HCT116 (cell line): Measurements from ENCODE around the gene FRMPD1. TPM values are rescaled to one million over a fixed set of nuclear protein-coding genes. Genes with fewer than 3 reads are reported as not detected.

Source experiments
- ATAC-seq: fragments of 200-7000 bp; cut with Tn5 transposase; 2 replicates; pipeline ENCODE4 v1.9.1; 2020; ENCODE audit warnings: mild to moderate bottlenecking, moderate library complexity
- BruUV-seq: library from RNA; stranded (reverse); fragments of 400-500 nt; replicated peaks from 2 replicates; lab custom pipeline; 2021; lab: Mats Ljungman, UMichigan
- CTCF ChIA-PET: fragments of 300-600 bp; sonication (Branson Sonifier 250); formaldehyde crosslinking; loops from one replicate; lab custom pipeline; 2021; ENCODE audit warnings: antibody characterized with exemption; lab: Charles Lee
- POLR2A ChIA-PET: fragments of 300-600, 350-600 bp; sonication (Branson Sonifier 250); formaldehyde crosslinking; loops from one replicate; lab custom pipeline; 2021; ENCODE audit warnings: antibody characterized with exemption; lab: Charles Lee
- RAD21 ChIA-PET, 2 experiments: fragments of 300-600 bp; sonication (Branson Sonifier 250); formaldehyde crosslinking; loops; one replicate each; lab custom pipeline; 2023; ENCODE audit warnings: low total read pairs in 2 of 2; ENCODE audit not compliant: uncharacterized antibody in 2 of 2, unreplicated experiment in 2 of 2, low non-redundant PET in 1 of 2; lab: Charles Lee
- DNase-seq: peaks from one replicate; pipeline ENCODE4 v3.0.0-alpha.2; 2010; ENCODE audit warnings: low read depth, low spot score
- H2AFZ ChIP-seq: fragments of 200-600 bp; shearing (Covaris generic), sonication (generic); 2 replicates; pipeline ENCODE4 v1.6.1; 2017; ENCODE audit warnings: low read depth, mixed run types, mixed read lengths, antibody characterized with exemption, low read length; ENCODE audit not compliant: poor library complexity, severe bottlenecking
- H3K27ac ChIP-seq: 2 replicates; pipeline ENCODE4 v1.5.1; 2012; ENCODE audit warnings: low read depth, low read length
- H3K27me3 ChIP-seq: fragments of 200-600 bp; sonication (generic); 2 replicates; pipeline ENCODE4 v1.6.1; 2016; ENCODE audit warnings: mixed run types, low read length, mixed read lengths; ENCODE audit not compliant: insufficient read depth
- H3K36me3 ChIP-seq, 2 experiments: fragments of 200-500 bp in 1 of 2; fragments of 200-600 bp in 1 of 2; sonication (Bioruptor generic) in 1 of 2; sonication (generic) in 1 of 2; 2 replicates each; pipeline versions ENCODE4 v1.5.1 to v1.6.1; 2014 to 2016; ENCODE audit warnings: low read length in 2 of 2, inconsistent platforms in 1 of 2, mixed read lengths in 1 of 2, mixed run types in 1 of 2; ENCODE audit not compliant: insufficient read depth in 2 of 2, control insufficient read depth in 1 of 2
- H3K4me1 ChIP-seq, 2 experiments: fragments of 200-600 bp in 1 of 2; sonication (generic) in 1 of 2; 2 replicates each; pipeline versions ENCODE4 v1.5.1 to v1.6.1; 2012 to 2017; ENCODE audit warnings: low read length in 2 of 2, inconsistent platforms in 1 of 2, mild to moderate bottlenecking in 1 of 2, mixed read lengths in 1 of 2, mixed run types in 1 of 2, moderate library complexity in 1 of 2; ENCODE audit not compliant: insufficient read depth in 2 of 2, control insufficient read depth in 1 of 2
- H3K4me2 ChIP-seq: fragments of 200-600 bp; sonication (generic); 2 replicates; pipeline ENCODE4 v1.6.1; 2017; ENCODE audit warnings: mixed run types, low read length, mixed read lengths
- H3K4me3 ChIP-seq, 2 experiments: fragments of 200-600 bp in 1 of 2; sonication (generic) in 1 of 2; replicated peaks in 1 of 2; 2 replicates each; pipeline ENCODE4 v1.5.1; 2011 to 2016; ENCODE audit warnings: low read length in 2 of 2, control low read depth in 1 of 2, low read depth in 1 of 2, mild to moderate bottlenecking in 1 of 2, mixed read lengths in 1 of 2, mixed run types in 1 of 2
- H3K79me2 ChIP-seq: fragments of 200-600 bp; sonication (generic); 2 replicates; pipeline ENCODE4 v1.6.1; 2017; ENCODE audit warnings: mild to moderate bottlenecking, mixed run types, low read length, moderate library complexity, mixed read lengths; ENCODE audit not compliant: insufficient read depth
- H3K9ac ChIP-seq: fragments of 200-600 bp; sonication (generic); 2 replicates; pipeline ENCODE4 v1.6.1; 2016; ENCODE audit warnings: low read length, mixed read lengths
- H3K9me2 ChIP-seq: fragments of 200-600 bp; sonication (generic), shearing (Covaris generic); 2 replicates; pipeline ENCODE4 v1.6.1; 2017; ENCODE audit warnings: mixed run types, mild to moderate bottlenecking, moderate library complexity; ENCODE audit not compliant: insufficient read depth
- H3K9me3 ChIP-seq, 2 experiments: fragments of 200-500 bp in 1 of 2; fragments of 200-600 bp in 1 of 2; sonication (Bioruptor generic) in 1 of 2; sonication (generic) in 1 of 2; 2 replicates each; pipeline ENCODE4 v1.6.1; 2014 to 2017; ENCODE audit warnings: low read length in 2 of 2, mixed read lengths in 2 of 2, inconsistent platforms in 1 of 2, low read depth in 1 of 2, mild to moderate bottlenecking in 1 of 2, mixed run types in 1 of 2, moderate library complexity in 1 of 2; ENCODE audit not compliant: control insufficient read depth in 1 of 2, insufficient read depth in 1 of 2
- H4K20me1 ChIP-seq: fragments of 200-600 bp; sonication (generic), shearing (Covaris generic); 2 replicates; pipeline ENCODE4 v1.6.1; 2017; ENCODE audit warnings: mixed run types, mild to moderate bottlenecking, moderate library complexity; ENCODE audit not compliant: insufficient read depth
- CEBPB ChIP-seq: IDR thresholded peaks from 2 replicates; pipeline ENCODE4 v1.6.1; 2012; ENCODE audit warnings: low read depth
- CTCF ChIP-seq, 3 experiments: fragments of 200-600 bp in 1 of 3; sonication (generic) in 1 of 3; IDR thresholded peaks in 2 of 3; conservative IDR thresholded peaks in 1 of 3; 2 replicates each; pipeline ENCODE4 v1.5.1; 2012 to 2017; ENCODE audit warnings: low read depth in 2 of 3, low read length in 2 of 3, antibody characterized with exemption in 1 of 3, borderline replicate concordance in 1 of 3, control low read depth in 1 of 3, mild to moderate bottlenecking in 1 of 3, mixed read lengths in 1 of 3, mixed run types in 1 of 3, moderate library complexity in 1 of 3; ENCODE audit not compliant: insufficient read depth in 1 of 3
- EGR1 ChIP-seq: IDR thresholded peaks from 2 replicates; pipeline ENCODE4 v1.6.1; 2012; ENCODE audit warnings: low read depth
- ELF1 ChIP-seq: IDR thresholded peaks from 2 replicates; pipeline ENCODE4 v1.6.1; 2012; ENCODE audit warnings: low read depth, borderline replicate concordance
- EZH2phosphoT487 ChIP-seq: fragments of 200-600 bp; IDR thresholded peaks from 2 replicates; pipeline ENCODE4 v1.6.1; 2018; ENCODE audit warnings: antibody characterized with exemption, borderline replicate concordance
- POLR2A ChIP-seq: IDR thresholded peaks from 2 replicates; pipeline ENCODE4 v1.7.0; 2011; ENCODE audit warnings: borderline replicate concordance; ENCODE audit not compliant: insufficient read depth, insufficient read length; ENCODE audit errors: extremely low read depth
- POLR2AphosphoS5 ChIP-seq: IDR thresholded peaks from 2 replicates; pipeline ENCODE4 v1.6.1; 2011; ENCODE audit warnings: mild to moderate bottlenecking, low read depth, low read length, moderate library complexity
- SP1 ChIP-seq: IDR thresholded peaks from 2 replicates; pipeline ENCODE4 v1.6.1; 2012; ENCODE audit warnings: low read depth
- YY1 ChIP-seq: IDR thresholded peaks from 2 replicates; pipeline ENCODE4 v1.6.1; 2011; ENCODE audit warnings: low read length, low read depth, moderate library complexity, mild to moderate bottlenecking; ENCODE audit not compliant: insufficient replicate concordance; ENCODE audit errors: extremely low read depth
- ZFX ChIP-seq: fragments of 450-650 bp; IDR thresholded peaks from 2 replicates; pipeline ENCODE4 v1.6.1; 2017
- intact Hi-C: fragments of 100-400 bp; cut with micrococcal nuclease; formaldehyde crosslinking; loops from 2 replicates; pipeline ENCODE4 v1.10.0; 2022
- total RNA-seq: library from RNA; stranded (reverse); gene quantifications from one replicate; pipeline ENCODE4 v1.2.1, GENCODE V29; 2021; ENCODE audit not compliant: unreplicated experiment
- TF ChIP-seq, protein P1 (sequence below): IDR thresholded peaks from 2 replicates; pipeline ENCODE4 v1.6.1; 2012; ENCODE audit warnings: low read depth
- TF ChIP-seq, protein P2 (sequence below): IDR thresholded peaks from 2 replicates; pipeline ENCODE4 v1.6.1; 2011; ENCODE audit warnings: mild to moderate bottlenecking, low read length, moderate library complexity; ENCODE audit not compliant: insufficient replicate concordance; ENCODE audit errors: extremely low read depth

FRMPD1 gene
- total RNA-seq, 1 experiment from 2014 or later = 0.52 TPM

DNA sequence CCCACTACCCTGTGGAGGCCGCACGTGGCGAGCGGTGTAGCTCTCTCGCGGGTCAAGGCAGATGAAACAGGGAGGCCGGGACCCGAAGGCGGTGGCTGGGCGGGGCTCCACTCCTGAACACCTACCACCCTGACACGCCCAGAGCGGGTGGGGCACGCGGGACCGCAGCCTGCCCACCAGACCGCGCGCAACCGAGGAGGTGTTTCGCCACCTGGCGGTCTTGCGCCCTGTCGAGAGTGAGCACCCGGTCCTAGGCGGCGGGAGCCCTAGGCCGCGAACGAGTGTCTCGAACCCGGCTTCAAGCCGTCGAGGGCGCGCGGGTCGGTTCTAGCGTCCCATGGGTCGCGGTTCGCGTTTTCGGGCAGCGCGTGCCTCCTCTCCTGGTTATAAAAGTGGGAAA lies 136.3 kb downstream of the FRMPD1 start:
- ATAC-seq = no peak
- ChIA-PET RAD21 (no interaction called here), CTCF (no interaction called here), POLR2A (no interaction called here)
- no peak overlapping the region for H3K9ac ChIP-seq
- H3K36me3 ChIP-seq = peaks cover 6 to 14% of the 10 kb centered on the region in 2 experiments; a peak in 3 of 4 replicates
- peaks cover 7 to 11% of the 10 kb centered on the region in 2 experiments; a peak in 3 of 4 replicates for H3K4me1 ChIP-seq
- H2AFZ ChIP-seq = no peak overlapping the region
- peaks cover 30% of the 10 kb centered on the region for H3K79me2 ChIP-seq
- TF ChIP-seq CTCF (IDR thresholded peaks at IDR 0.05 in 2 of 3, conservative IDR thresholded peaks at IDR 0.05 in 1 of 3; ENCODE audit: borderline replicate concordance in 1 of 3, insufficient read depth in 1 of 3, low read depth in 2 of 3, low read length in 2 of 3) (no peak), ZFX (no peak), SP1 (no peak), EGR1 (no peak), ELF1 (no peak), POLR2AphosphoS5 (no peak)
- DNase-seq = no peak
- no peak overlapping the region; the same call in 1 of the 2 replicates for H3K27ac ChIP-seq
- no peaks in the 10 kb centered on the region for H3K9me2 ChIP-seq
- no TSS peak for BruUV-seq
- intact Hi-C loops = loop anchor here (10.0 kb wide), 1 partner anchor 202 kb away; no protein-coding TSS in a partner anchor
- H3K4me2 ChIP-seq = no peak overlapping the region
- no peaks in the 10 kb centered on the region for H3K27me3 ChIP-seq
- H4K20me1 ChIP-seq = 0 out of 2 replicates have a peak, but pooled peaks cover 4% of the 10 kb centered on the region
- H3K9me3 ChIP-seq = no peaks in the 10 kb centered on the region
- no peak overlapping the region for H3K4me3 ChIP-seq

DNA sequence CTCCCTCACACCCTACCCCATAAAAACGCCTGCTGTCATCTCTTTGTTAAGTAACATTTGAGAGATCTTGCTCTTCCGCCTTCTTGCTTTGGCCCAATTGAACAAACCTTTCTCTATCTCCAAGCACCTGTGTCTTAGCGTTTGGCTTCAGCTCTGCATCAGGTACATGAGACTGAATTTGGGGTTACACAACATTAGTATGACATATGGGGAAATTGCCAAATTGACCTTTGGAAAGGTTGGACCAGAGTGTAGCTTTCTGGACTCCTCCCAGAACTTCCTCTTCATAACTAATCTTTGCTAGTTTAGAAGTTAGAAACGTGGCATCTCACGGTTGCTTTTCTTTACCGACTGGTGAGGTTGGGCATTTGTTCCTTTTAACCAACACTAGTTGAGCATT lies 137.6 kb downstream of the FRMPD1 start:
- H3K4me1 ChIP-seq = peaks cover 7 to 11% of the 10 kb centered on the region in 2 experiments; a peak in 3 of 4 replicates
- H4K20me1 ChIP-seq = no peaks in the 10 kb centered on the region
- H3K4me3 ChIP-seq = no peak overlapping the region
- DNase-seq (no peak), ATAC-seq (no peak)
- no peak overlapping the region for H2AFZ ChIP-seq
- peaks cover 18% of the 10 kb centered on the region for H3K79me2 ChIP-seq
- ChIA-PET RAD21 (no interaction called here), CTCF (no interaction called here), POLR2A (no interaction called here)
- no peaks in the 10 kb centered on the region for H3K27me3 ChIP-seq
- H3K9me2 ChIP-seq = no peaks in the 10 kb centered on the region
- H3K36me3 ChIP-seq = peaks cover 0 to 1% of the 10 kb centered on the region in 2 experiments; a peak in 2 of 4 replicates
- H3K27ac ChIP-seq = no peak overlapping the region
- no peak overlapping the region for H3K9ac ChIP-seq
- intact Hi-C loops = loop anchor here (10.0 kb wide), 1 partner anchor 204 kb away; no protein-coding TSS in a partner anchor
- H3K4me2 ChIP-seq = no peak overlapping the region
- H3K9me3 ChIP-seq = no peaks in the 10 kb centered on the region
- BruUV-seq = no TSS peak
- TF ChIP-seq CEBPB (no peak), EZH2phosphoT487 (no peak), EGR1 (no peak), YY1 (no peak), POLR2A (no peak)
- TF ChIP-seq, protein P1, sequence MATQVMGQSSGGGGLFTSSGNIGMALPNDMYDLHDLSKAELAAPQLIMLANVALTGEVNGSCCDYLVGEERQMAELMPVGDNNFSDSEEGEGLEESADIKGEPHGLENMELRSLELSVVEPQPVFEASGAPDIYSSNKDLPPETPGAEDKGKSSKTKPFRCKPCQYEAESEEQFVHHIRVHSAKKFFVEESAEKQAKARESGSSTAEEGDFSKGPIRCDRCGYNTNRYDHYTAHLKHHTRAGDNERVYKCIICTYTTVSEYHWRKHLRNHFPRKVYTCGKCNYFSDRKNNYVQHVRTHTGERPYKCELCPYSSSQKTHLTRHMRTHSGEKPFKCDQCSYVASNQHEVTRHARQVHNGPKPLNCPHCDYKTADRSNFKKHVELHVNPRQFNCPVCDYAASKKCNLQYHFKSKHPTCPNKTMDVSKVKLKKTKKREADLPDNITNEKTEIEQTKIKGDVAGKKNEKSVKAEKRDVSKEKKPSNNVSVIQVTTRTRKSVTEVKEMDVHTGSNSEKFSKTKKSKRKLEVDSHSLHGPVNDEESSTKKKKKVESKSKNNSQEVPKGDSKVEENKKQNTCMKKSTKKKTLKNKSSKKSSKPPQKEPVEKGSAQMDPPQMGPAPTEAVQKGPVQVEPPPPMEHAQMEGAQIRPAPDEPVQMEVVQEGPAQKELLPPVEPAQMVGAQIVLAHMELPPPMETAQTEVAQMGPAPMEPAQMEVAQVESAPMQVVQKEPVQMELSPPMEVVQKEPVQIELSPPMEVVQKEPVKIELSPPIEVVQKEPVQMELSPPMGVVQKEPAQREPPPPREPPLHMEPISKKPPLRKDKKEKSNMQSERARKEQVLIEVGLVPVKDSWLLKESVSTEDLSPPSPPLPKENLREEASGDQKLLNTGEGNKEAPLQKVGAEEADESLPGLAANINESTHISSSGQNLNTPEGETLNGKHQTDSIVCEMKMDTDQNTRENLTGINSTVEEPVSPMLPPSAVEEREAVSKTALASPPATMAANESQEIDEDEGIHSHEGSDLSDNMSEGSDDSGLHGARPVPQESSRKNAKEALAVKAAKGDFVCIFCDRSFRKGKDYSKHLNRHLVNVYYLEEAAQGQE = no peak
- TF ChIP-seq, protein P2, sequence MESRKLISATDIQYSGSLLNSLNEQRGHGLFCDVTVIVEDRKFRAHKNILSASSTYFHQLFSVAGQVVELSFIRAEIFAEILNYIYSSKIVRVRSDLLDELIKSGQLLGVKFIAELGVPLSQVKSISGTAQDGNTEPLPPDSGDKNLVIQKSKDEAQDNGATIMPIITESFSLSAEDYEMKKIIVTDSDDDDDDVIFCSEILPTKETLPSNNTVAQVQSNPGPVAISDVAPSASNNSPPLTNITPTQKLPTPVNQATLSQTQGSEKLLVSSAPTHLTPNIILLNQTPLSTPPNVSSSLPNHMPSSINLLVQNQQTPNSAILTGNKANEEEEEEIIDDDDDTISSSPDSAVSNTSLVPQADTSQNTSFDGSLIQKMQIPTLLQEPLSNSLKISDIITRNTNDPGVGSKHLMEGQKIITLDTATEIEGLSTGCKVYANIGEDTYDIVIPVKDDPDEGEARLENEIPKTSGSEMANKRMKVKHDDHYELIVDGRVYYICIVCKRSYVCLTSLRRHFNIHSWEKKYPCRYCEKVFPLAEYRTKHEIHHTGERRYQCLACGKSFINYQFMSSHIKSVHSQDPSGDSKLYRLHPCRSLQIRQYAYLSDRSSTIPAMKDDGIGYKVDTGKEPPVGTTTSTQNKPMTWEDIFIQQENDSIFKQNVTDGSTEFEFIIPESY = no peak
